ENCODE measurements around the gene ITPRIPL1. TPM values are rescaled to one million over a fixed set of nuclear protein-coding genes. Genes with fewer than 3 reads are reported as not detected.

Gene ITPRIPL1
- total and polyA plus RNA-seq, 2 of the 8 experiments (the other 6 are each of a cell fraction or from before 2014, with no cell fraction given) = 10.6 to 16.1 TPM

DNA sequence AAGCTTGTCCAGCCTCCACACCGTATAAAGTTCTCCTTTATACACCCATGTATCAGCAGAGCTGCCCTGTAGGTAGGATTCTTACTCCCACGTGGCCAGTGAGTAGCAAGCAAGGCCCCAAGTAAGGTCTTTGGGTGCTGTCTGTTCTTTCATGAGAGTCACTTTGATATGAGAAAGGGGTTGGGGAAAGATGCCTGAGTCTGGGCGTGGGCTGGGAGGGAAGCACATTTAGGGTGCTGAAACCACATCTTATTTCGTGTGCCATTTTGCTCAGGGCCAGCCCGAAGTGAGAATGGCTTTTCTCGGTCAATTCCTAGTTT is 436 bp upstream of the ITPRIPL1 start:
- DNase-seq (ENCODE audit: low read depth in 1 of 2, low spot score in 2 of 2) = no peak
- Histone ChIP-seq H2BK15ac (ENCODE audit: low read length) (no peak overlapping the region), H3K79me1 (ENCODE audit: low read depth, low read length) (peaks cover 2% of the 10 kb centered on the region; the same call in 1 of the 2 replicates), H4K8ac (ENCODE audit: extremely low read depth, insufficient read depth, low read length) (no peak overlapping the region; the same call in 1 of the 2 replicates), H2BK120ac (replicated peaks; ENCODE audit: low read depth, low read length) (no peak overlapping the region), H3K36me3 (ENCODE audit: control insufficient read depth in 2 of 4, insufficient read depth in 4 of 4, low read length in 3 of 4) (peaks cover 0 to 4% (median 2%) of the 10 kb centered on the region in 4 experiments; a peak in 3 of 8 replicates), H3K4me1 (replicated peaks in 1 of 4; ENCODE audit: control insufficient read depth in 3 of 4, insufficient read depth in 4 of 4, low read length in 3 of 4) (peaks cover 3 to 9% (median 3%) of the 10 kb centered on the region in 4 experiments), H3K23ac (ENCODE audit: insufficient read length) (no peak overlapping the region), H3K4me2 (ENCODE audit: insufficient read depth in 1 of 2, low read depth in 2 of 2, low read length in 2 of 2) (peak overlapping the region; percentile 81 to 82), H3K56ac (replicated peaks; ENCODE audit: insufficient read length, low read depth, low read length) (no peak overlapping the region), H4K20me1 (replicated peaks in 1 of 2; ENCODE audit: control insufficient read depth in 1 of 2, insufficient read depth in 2 of 2, low read length in 2 of 2) (no peaks in the 10 kb centered on the region), H3K79me2 (ENCODE audit: control insufficient read depth in 1 of 2, insufficient read depth in 2 of 2, low read length in 2 of 2) (no peaks in the 10 kb centered on the region), H3K23me2 (ENCODE audit: low read depth, low read length) (peaks cover 19% of the 10 kb centered on the region; the same call in 1 of the 2 replicates), H4K5ac (ENCODE audit: insufficient read length, low read depth, low read length) (no peak overlapping the region), H2AFZ (ENCODE audit: low read length) (peak overlapping the region; percentile 67), H3K9ac (replicated peaks in 1 of 4; ENCODE audit: extremely low read depth in 1 of 4, low read depth in 3 of 4, low read length in 3 of 4) (peak overlapping the region in 2 of 4 experiments; percentile 23 to 58; a peak in 3 of 7 replicates), H2BK12ac (ENCODE audit: low read depth, low read length) (0 out of 2 replicates have a peak overlapping the region, but pooled peaks have one; percentile 88), H3K27me3 (replicated peaks in 1 of 4; ENCODE audit: control insufficient read depth in 3 of 4, extremely low read depth in 1 of 4, insufficient read depth in 3 of 4, low read length in 3 of 4) (peaks cover 3 to 44% (median 33%) of the 10 kb centered on the region in 4 experiments), H2BK5ac (ENCODE audit: low read depth, low read length) (no peak overlapping the region), H3K18ac (ENCODE audit: extremely low read depth, low read length) (no peak overlapping the region; the same call in none of the 2 replicates), H2BK20ac (ENCODE audit: low read length) (no peak overlapping the region), H3K4ac (replicated peaks; ENCODE audit: insufficient read length, low read depth, low read length) (no peak overlapping the region), H2AK5ac (ENCODE audit: low read depth, low read length) (no peak overlapping the region), H4K91ac (replicated peaks; ENCODE audit: insufficient read length, low read length) (no peak overlapping the region), H3K14ac (ENCODE audit: insufficient read length) (no peak overlapping the region), H3K4me3 (ENCODE audit: extremely low read depth in 1 of 4, insufficient read depth in 2 of 4, low read depth in 3 of 4, low read length in 4 of 4) (peak overlapping the region; percentile 40 to 64 (median 62)), H3K9me3 (ENCODE audit: insufficient read depth in 2 of 2, low read depth in 1 of 2, low read length in 1 of 2) (no peaks in the 10 kb centered on the region), H3K27ac (ENCODE audit: low read depth, low read length) (no peak overlapping the region)
- FAIRE-seq = no peak
- WGBS, 2 experiments (ENCODE audit: extremely low coverage in 1 of 2, insufficient coverage in 1 of 2, insufficient read length in 1 of 2, insufficient replicate concordance in 2 of 2, low coverage in 1 of 2, low lambda C conversion rate in 2 of 2, missing lambda C conversion rate in 1 of 2) = 24% methylated on average over 6 of the region's 6 CpGs; no CpG with 5 or more reads in 1 of the 2 experiments
- ChIA-PET CTCF (ENCODE audit: partially characterized antibody) (interaction anchor here (0.9 to 1.5 kb wide), 3 partner anchors 9 to 215 kb away, joined by 3 read pairs; no protein-coding TSS in a partner anchor), POLR2A (ENCODE audit: partially characterized antibody) (interaction anchor here (0.5 to 3.1 kb wide), 6 partner anchors 9 to 198 kb away, joined by 3 to 26 read pairs (median 4); partner anchors contain the start of gene NCAPH)
- 0 out of 2 replicates have a peak, but pooled peaks have one; percentile 10 for TF ChIP-seq GABPA (IDR thresholded peaks at IDR 0.05; ENCODE audit: borderline replicate concordance, insufficient read depth, low read length)
- TF ChIP-seq RNF2 (IDR thresholded peaks at IDR 0.05; ENCODE audit: borderline replicate concordance, low read depth, low read length, missing control alignments, poor library complexity, severe bottlenecking) = no peak

Data from H1 (cell line).